Endothelial cell of umbilical vein (primary cell): ENCODE data around the gene NEO1. TPM values are rescaled to one million over a fixed set of nuclear protein-coding genes. Genes with fewer than 3 reads are reported as not detected.

Source experiments
- BruUV-seq: library from RNA; stranded (reverse); fragments of 400-500 nt; replicated peaks from 2 replicates; lab custom pipeline; 2021; lab: Mats Ljungman, UMichigan
- CTCF ChIA-PET: fragments of 300-600, 350-600 bp; sonication (Branson Sonifier 250); formaldehyde crosslinking; loops from one replicate; lab custom pipeline; 2021; ENCODE audit warnings: antibody characterized with exemption, inconsistent platforms; lab: Charles Lee
- POLR2A ChIA-PET: fragments of 300-600, 350-600 bp; sonication (Branson Sonifier 250); formaldehyde crosslinking; loops from one replicate; lab custom pipeline; 2021; ENCODE audit warnings: antibody characterized with exemption, inconsistent platforms; lab: Charles Lee
- DNase-seq: peaks from one replicate; pipeline ENCODE4 v3.0.0-alpha.2; 2011; ENCODE audit warnings: low read depth, low spot score
- FAIRE-seq: peaks from 2 replicates; lab custom pipeline; 2011; peaks lifted over from hg19 to GRCh38; lab: Jason Lieb, UNC
- H2AFZ ChIP-seq: 2 replicates; pipeline ENCODE4 v1.6.0; 2012; ENCODE audit warnings: low read depth, low read length, control low read depth, inconsistent platforms
- H3K27ac ChIP-seq: 2 replicates; pipeline ENCODE4 v1.5.1; 2011; ENCODE audit warnings: low read depth, mild to moderate bottlenecking, control low read depth, low read length, moderate library complexity; ENCODE audit not compliant: insufficient read depth
- H3K27me3 ChIP-seq, 2 experiments: 2 replicates each; pipeline versions ENCODE4 v1.6.0 to v1.6.1; 2011; ENCODE audit warnings: low read length in 2 of 2, mixed read lengths in 1 of 2; ENCODE audit not compliant: control insufficient read depth in 2 of 2, insufficient read depth in 2 of 2
- H3K36me3 ChIP-seq, 2 experiments: 2 replicates in 1 of 2; 3 replicates in 1 of 2; pipeline ENCODE4 v1.5.1; 2011; ENCODE audit warnings: low read length in 2 of 2, mild to moderate bottlenecking in 1 of 2, moderate library complexity in 1 of 2; ENCODE audit not compliant: control insufficient read depth in 2 of 2, insufficient read depth in 2 of 2; ENCODE audit errors: extremely low read depth in 1 of 2
- H3K4me1 ChIP-seq: 3 replicates; pipeline ENCODE4 v1.5.1; 2011; ENCODE audit warnings: mild to moderate bottlenecking, low read length; ENCODE audit not compliant: control insufficient read depth, insufficient read depth; ENCODE audit errors: extremely low read depth
- H3K4me2 ChIP-seq: 2 replicates; pipeline ENCODE4 v1.6.1; 2011; ENCODE audit warnings: low read length, control low read depth, mixed read lengths; ENCODE audit not compliant: insufficient read depth
- H3K4me3 ChIP-seq, 3 experiments: fragments of 200-600 bp in 1 of 3; sonication (generic), shearing (Covaris generic) in 1 of 3; replicated peaks in 1 of 3; 2 replicates each; pipeline ENCODE4 v1.5.1; 2011 to 2016; ENCODE audit warnings: control low read depth in 3 of 3, low read length in 3 of 3, mild to moderate bottlenecking in 2 of 3, inconsistent platforms in 1 of 3, low read depth in 1 of 3, moderate library complexity in 1 of 3; ENCODE audit not compliant: insufficient read depth in 1 of 3
- H3K79me2 ChIP-seq: 2 replicates; pipeline ENCODE4 v1.6.0; 2012; ENCODE audit warnings: low read length, inconsistent platforms; ENCODE audit not compliant: control insufficient read depth, insufficient read depth
- H3K9ac ChIP-seq: replicated peaks from 2 replicates; pipeline ENCODE3; 2011; ENCODE audit warnings: low read length, control low read depth; ENCODE audit not compliant: insufficient read depth; ENCODE audit errors: extremely low read depth
- H3K9me1 ChIP-seq: replicated peaks from 3 replicates; pipeline ENCODE4 v1.6.0; 2011; ENCODE audit warnings: mild to moderate bottlenecking, low read length; ENCODE audit not compliant: control insufficient read depth, insufficient read depth; ENCODE audit errors: extremely low read depth
- H3K9me3 ChIP-seq: replicated peaks from 2 replicates; pipeline ENCODE4 v1.5.1; 2012; ENCODE audit warnings: low read length, inconsistent platforms; ENCODE audit not compliant: control insufficient read depth, insufficient read depth
- H4K20me1 ChIP-seq: replicated peaks from 2 replicates; pipeline ENCODE3; 2011; ENCODE audit warnings: mild to moderate bottlenecking, low read length; ENCODE audit not compliant: control insufficient read depth, insufficient read depth; ENCODE audit errors: extremely low read depth
- EZH2 ChIP-seq: IDR thresholded peaks from 2 replicates; pipeline ENCODE4 v1.6.1; 2012; ENCODE audit warnings: borderline replicate concordance, low read depth, mild to moderate bottlenecking, moderate library complexity, low read length, inconsistent platforms; ENCODE audit not compliant: severe bottlenecking
- FOS ChIP-seq: IDR thresholded peaks from 2 replicates; pipeline ENCODE4 v1.6.1; 2011; ENCODE audit warnings: mild to moderate bottlenecking, low read length, moderate library complexity, borderline replicate concordance; ENCODE audit not compliant: insufficient read depth
- GATA2 ChIP-seq: IDR thresholded peaks from 2 replicates; pipeline ENCODE4 v1.7.0; 2011; ENCODE audit warnings: low read depth, mild to moderate bottlenecking, moderate library complexity, mixed read lengths, low read length; ENCODE audit not compliant: insufficient read length, insufficient read depth
- JUN ChIP-seq: IDR thresholded peaks from 2 replicates; pipeline ENCODE4 v1.6.1; 2011; ENCODE audit warnings: borderline replicate concordance, low read depth; ENCODE audit not compliant: insufficient read length, insufficient read depth
- MYC ChIP-seq: IDR thresholded peaks from one replicate; pipeline ENCODE4 v1.6.1; 2011; ENCODE audit warnings: mild to moderate bottlenecking, low read depth, low read length
- POLR2A ChIP-seq: IDR thresholded peaks from 2 replicates; pipeline ENCODE4 v1.6.1; 2012; ENCODE audit warnings: low read depth, mild to moderate bottlenecking, control low read depth, low read length
- POLR2AphosphoS5 ChIP-seq: IDR thresholded peaks from 2 replicates; pipeline ENCODE4 v1.6.1; 2012; ENCODE audit warnings: low read depth, mild to moderate bottlenecking, control low read depth, low read length, moderate library complexity; ENCODE audit not compliant: insufficient read depth
- dilution Hi-C: fragments of 300-500 bp; cut with MboI; formaldehyde crosslinking; loops from one replicate; pipeline ENCODE4 v1.15.0; 2019; ENCODE audit warnings: low sequenced_read_pairs; ENCODE audit not compliant: extremely low pct_ligation_motif_present
- intact Hi-C: fragments of 100-400 bp; cut with micrococcal nuclease; formaldehyde crosslinking; loops from one replicate; pipeline ENCODE4 v1.10.0; 2022
- polyA plus RNA-seq, 4 experiments: library from polyadenylated mRNA; depleted of rRNA in 3 of 4; stranded (reverse) in 3 of 4; unstranded in 1 of 4; fragments of >200 nt; gene quantifications; 2 replicates each; pipeline versions ENCODE4 v1.2.1 to v1.2.3, GENCODE V29; 2011 to 2012; ENCODE audit warnings: missing spikeins in 1 of 4
- total RNA-seq: library from RNA; stranded (reverse); gene quantifications from 2 replicates; pipeline ENCODE4 v1.2.3, GENCODE V29; 2021
- TF ChIP-seq, protein P1 (sequence below), 2 donors: IDR thresholded peaks; 1 replicate in 1 of 2; 2 replicates in 1 of 2; pipeline ENCODE4 v1.5.1; 2011; ENCODE audit warnings: low read length in 2 of 2, mild to moderate bottlenecking in 2 of 2, moderate library complexity in 2 of 2, control low read depth in 1 of 2, inconsistent platforms in 1 of 2, low read depth in 1 of 2; ENCODE audit not compliant: insufficient read depth in 1 of 2; ENCODE audit errors: extremely low read depth in 1 of 2
- TF ChIP-seq, protein P2 (sequence below): IDR thresholded peaks from 2 replicates; pipeline ENCODE4 v1.6.1; 2011; ENCODE audit not compliant: insufficient read depth, insufficient read length

Gene NEO1
- total and polyA plus RNA-seq, 2 donors (not counting 3 experiments of a cell fraction or from before 2014, with no cell fraction given) = 0.12 to 0.35 TPM

DNA sequence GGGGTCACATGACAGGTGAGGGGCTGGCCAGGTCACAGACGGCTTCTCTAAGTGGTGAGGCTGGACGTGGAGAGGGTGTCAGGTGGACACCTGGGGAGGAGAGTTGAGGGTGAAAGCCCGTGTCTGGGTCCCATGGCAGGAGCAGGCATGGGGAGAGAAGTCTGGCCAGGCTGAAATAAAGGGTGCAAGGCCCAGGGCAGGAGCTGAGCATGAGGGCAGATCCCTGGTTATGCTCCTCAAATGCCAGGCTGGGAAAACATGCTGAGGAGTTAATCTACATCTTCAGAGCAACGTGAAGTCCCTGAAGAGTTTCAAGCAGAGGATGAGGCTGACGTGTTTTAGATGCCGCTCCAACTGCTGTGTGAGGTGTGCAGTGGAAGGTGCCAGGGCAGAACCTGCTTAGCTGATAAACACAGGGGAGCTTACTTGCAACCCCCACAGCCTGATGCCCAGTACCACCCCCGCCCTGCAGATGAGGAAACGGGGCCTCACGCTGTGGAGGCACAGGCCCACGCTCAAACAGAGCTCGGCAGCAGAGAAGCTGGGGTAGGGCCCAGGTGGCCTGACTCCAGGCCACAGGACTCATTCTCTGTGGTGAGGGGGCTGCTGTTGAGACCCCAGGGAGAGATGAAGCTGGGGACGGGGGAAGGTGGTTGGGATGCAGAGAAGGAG is 276.0 kb downstream of the NEO1 start:
- dilution Hi-C loops = no loop called here
- Histone ChIP-seq H3K36me3 (no peaks in the 10 kb centered on the region), H2AFZ (no peak overlapping the region), H3K9me3 (no peaks in the 10 kb centered on the region), H3K4me3 (no peak overlapping the region), H3K27me3 (no peaks in the 10 kb centered on the region), H3K9me1 (no peaks in the 10 kb centered on the region), H4K20me1 (no peaks in the 10 kb centered on the region), H3K27ac (no peak overlapping the region), H3K9ac (no peak overlapping the region), H3K4me1 (no peaks in the 10 kb centered on the region), H3K79me2 (no peaks in the 10 kb centered on the region), H3K4me2 (no peak overlapping the region)
- TF ChIP-seq, protein P1, sequence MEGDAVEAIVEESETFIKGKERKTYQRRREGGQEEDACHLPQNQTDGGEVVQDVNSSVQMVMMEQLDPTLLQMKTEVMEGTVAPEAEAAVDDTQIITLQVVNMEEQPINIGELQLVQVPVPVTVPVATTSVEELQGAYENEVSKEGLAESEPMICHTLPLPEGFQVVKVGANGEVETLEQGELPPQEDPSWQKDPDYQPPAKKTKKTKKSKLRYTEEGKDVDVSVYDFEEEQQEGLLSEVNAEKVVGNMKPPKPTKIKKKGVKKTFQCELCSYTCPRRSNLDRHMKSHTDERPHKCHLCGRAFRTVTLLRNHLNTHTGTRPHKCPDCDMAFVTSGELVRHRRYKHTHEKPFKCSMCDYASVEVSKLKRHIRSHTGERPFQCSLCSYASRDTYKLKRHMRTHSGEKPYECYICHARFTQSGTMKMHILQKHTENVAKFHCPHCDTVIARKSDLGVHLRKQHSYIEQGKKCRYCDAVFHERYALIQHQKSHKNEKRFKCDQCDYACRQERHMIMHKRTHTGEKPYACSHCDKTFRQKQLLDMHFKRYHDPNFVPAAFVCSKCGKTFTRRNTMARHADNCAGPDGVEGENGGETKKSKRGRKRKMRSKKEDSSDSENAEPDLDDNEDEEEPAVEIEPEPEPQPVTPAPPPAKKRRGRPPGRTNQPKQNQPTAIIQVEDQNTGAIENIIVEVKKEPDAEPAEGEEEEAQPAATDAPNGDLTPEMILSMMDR (IDR thresholded peaks at IDR 0.05; ENCODE audit: extremely low read depth in 1 of 2, insufficient read depth in 1 of 2, low read depth in 1 of 2, low read length in 2 of 2) = no peak
- TF ChIP-seq POLR2AphosphoS5 = no peak
- TF ChIP-seq EZH2 = no peak
- no peak for TF ChIP-seq POLR2A
- TF ChIP-seq MYC = no peak
- no peak for TF ChIP-seq GATA2
- TF ChIP-seq FOS = no peak
- TF ChIP-seq JUN = no peak
- TF ChIP-seq, protein P2, sequence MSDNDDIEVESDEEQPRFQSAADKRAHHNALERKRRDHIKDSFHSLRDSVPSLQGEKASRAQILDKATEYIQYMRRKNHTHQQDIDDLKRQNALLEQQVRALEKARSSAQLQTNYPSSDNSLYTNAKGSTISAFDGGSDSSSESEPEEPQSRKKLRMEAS = no peak
- ChIA-PET POLR2A (no interaction called here), CTCF (no interaction called here)
- intact Hi-C loops = no loop called here
- no peak for FAIRE-seq
- BruUV-seq = no TSS peak
- DNase-seq = no peak
